Measurements from ENCODE around the gene CALR3.

Gene CALR3

GRCh38 chr19:16446724-16447368, 49.1 kb downstream of the CALR3 start:
- FAIRE-seq (peak; percentile 80), DNase-seq (ENCODE audit: insufficient read length) (no peak)
- no peak for TF ChIP-seq POLR2A (IDR thresholded peaks at IDR 0.05; ENCODE audit: low read depth, low read length)
- no peak for TF ChIP-seq TAF1 (IDR thresholded peaks at IDR 0.05; ENCODE audit: borderline replicate concordance, low read depth, low read length)
- TF ChIP-seq POLR2AphosphoS5 (IDR thresholded peaks at IDR 0.05; ENCODE audit: low read depth, low read length), result no peak

GRCh38 chr19:16446108-16446723, 49.8 kb downstream of the CALR3 start:
- FAIRE-seq (peak; percentile 91), DNase-seq (ENCODE audit: insufficient read length) (no peak)
- TF ChIP-seq POLR2A (IDR thresholded peaks at IDR 0.05; ENCODE audit: low read depth, low read length) (no peak; the same call in none of the 2 replicates), POLR2AphosphoS5 (IDR thresholded peaks at IDR 0.05; ENCODE audit: low read depth, low read length) (peak; percentile 52; the same call in 1 of the 2 replicates)

GRCh38 chr19:16445238-16446107, 50.5 kb downstream of the CALR3 start:
- DNase-seq (ENCODE audit: insufficient read length) (no peak), FAIRE-seq (peak; percentile 73)
- peak; percentile 71 for TF ChIP-seq POLR2A (IDR thresholded peaks at IDR 0.05; ENCODE audit: low read depth, low read length)
- TF ChIP-seq POLR2AphosphoS5 (IDR thresholded peaks at IDR 0.05; ENCODE audit: low read depth, low read length), result peak; percentile 68
- peak; percentile 58; the same call in 1 of the 2 replicates for TF ChIP-seq TAF1 (IDR thresholded peaks at IDR 0.05; ENCODE audit: borderline replicate concordance, low read depth, low read length)

- no peak for DNase-seq (ENCODE audit: insufficient read length)
- peak; percentile 77 for FAIRE-seq
- TF ChIP-seq POLR2A (IDR thresholded peaks at IDR 0.05; ENCODE audit: low read depth, low read length), result no peak
These were observed 51.7 kb downstream of the CALR3 start for GRCh38 chr19:16444269-16444600.

- DNase-seq (ENCODE audit: insufficient read length) (no peak), FAIRE-seq (no peak)
- TF ChIP-seq TAF1 (IDR thresholded peaks at IDR 0.05; ENCODE audit: borderline replicate concordance, low read depth, low read length), result no peak
- TF ChIP-seq POLR2A (IDR thresholded peaks at IDR 0.05; ENCODE audit: low read depth, low read length), result no peak
- TF ChIP-seq POLR2AphosphoS5 (IDR thresholded peaks at IDR 0.05; ENCODE audit: low read depth, low read length), result no peak
These were observed 53.3 kb downstream of the CALR3 start for GRCh38 chr19:16442386-16443276.

GRCh38 chr19:16441661-16442162, 54.3 kb downstream of the CALR3 start:
- TF ChIP-seq POLR2AphosphoS5 (IDR thresholded peaks at IDR 0.05; ENCODE audit: low read depth, low read length), result no peak
- TF ChIP-seq POLR2A (IDR thresholded peaks at IDR 0.05; ENCODE audit: low read depth, low read length), result no peak
- no peak for TF ChIP-seq TAF1 (IDR thresholded peaks at IDR 0.05; ENCODE audit: borderline replicate concordance, low read depth, low read length)
- no peak for FAIRE-seq
- no peak for DNase-seq (ENCODE audit: insufficient read length)

- DNase-seq (ENCODE audit: insufficient read length) (no peak), FAIRE-seq (no peak)
- TF ChIP-seq TAF1 (IDR thresholded peaks at IDR 0.05; ENCODE audit: borderline replicate concordance, low read depth, low read length) (no peak), POLR2A (IDR thresholded peaks at IDR 0.05; ENCODE audit: low read depth, low read length) (no peak), POLR2AphosphoS5 (IDR thresholded peaks at IDR 0.05; ENCODE audit: low read depth, low read length) (no peak)
These were observed 59.1 kb downstream of the CALR3 start for GRCh38 chr19:16436780-16437332.

GRCh38 chr19:16435999-16436650, 59.8 kb downstream of the CALR3 start:
- peak; percentile 38 for FAIRE-seq
- no peak for TF ChIP-seq TAF1 (IDR thresholded peaks at IDR 0.05; ENCODE audit: borderline replicate concordance, low read depth, low read length)
- no peak for TF ChIP-seq POLR2AphosphoS5 (IDR thresholded peaks at IDR 0.05; ENCODE audit: low read depth, low read length)
- no peak for TF ChIP-seq POLR2A (IDR thresholded peaks at IDR 0.05; ENCODE audit: low read depth, low read length)
- no peak for DNase-seq (ENCODE audit: insufficient read length)

- DNase-seq (ENCODE audit: insufficient read length) (no peak), FAIRE-seq (no peak)
- TF ChIP-seq POLR2A (IDR thresholded peaks at IDR 0.05; ENCODE audit: low read depth, low read length), result no peak
- no peak for TF ChIP-seq TAF1 (IDR thresholded peaks at IDR 0.05; ENCODE audit: borderline replicate concordance, low read depth, low read length)
- no peak for TF ChIP-seq POLR2AphosphoS5 (IDR thresholded peaks at IDR 0.05; ENCODE audit: low read depth, low read length)
These were observed 60.6 kb downstream of the CALR3 start for GRCh38 chr19:16435238-16435917.

- DNase-seq (ENCODE audit: insufficient read length) (no peak), FAIRE-seq (no peak)
- no peak for TF ChIP-seq TAF1 (IDR thresholded peaks at IDR 0.05; ENCODE audit: borderline replicate concordance, low read depth, low read length)
These were observed 62.0 kb downstream of the CALR3 start for GRCh38 chr19:16433986-16434385.
